ENCODE measurements around the gene PDE11A. TPM values are rescaled to one million over a fixed set of nuclear protein-coding genes. Genes with fewer than 3 reads are reported as not detected.

Gene PDE11A
- total RNA-seq, 1 experiment from 2014 or later: 0.13 TPM

GRCh38 chr2:177693658-177694339 is 378.8 kb downstream of the PDE11A start:
- Histone ChIP-seq H2BK120ac (ENCODE audit: low read depth, low read length, poor library complexity, severe bottlenecking) (no peak overlapping the region), H2BK15ac (ENCODE audit: low read depth, low read length) (no peak overlapping the region), H4K91ac (ENCODE audit: insufficient read length, low read depth, low read length) (no peak overlapping the region), H3K4ac (ENCODE audit: low read depth, low read length) (no peak overlapping the region), H3K79me2 (ENCODE audit: insufficient read depth, low read length) (no peaks in the 10 kb centered on the region), H3K4me2 (ENCODE audit: insufficient read depth, insufficient read length, low read length) (no peak overlapping the region), H4K8ac (replicated peaks; ENCODE audit: insufficient read length, low read depth, low read length) (no peak overlapping the region), H2BK5ac (ENCODE audit: insufficient read length, low read length) (no peak overlapping the region), H3K4me1 (ENCODE audit: insufficient read depth, low read length) (no peaks in the 10 kb centered on the region), H3K23ac (ENCODE audit: insufficient read length, low read depth, low read length) (no peak overlapping the region), H2BK20ac (ENCODE audit: low read depth, low read length, poor library complexity, severe bottlenecking) (no peak overlapping the region), H3T11ph (ENCODE audit: low read length) (no peak overlapping the region), H3K18ac (ENCODE audit: insufficient read length, low read depth, low read length) (no peak overlapping the region), H3K23me2 (ENCODE audit: insufficient read length, low read depth, low read length, poor library complexity, severe bottlenecking) (no peaks in the 10 kb centered on the region), H3K9me3 (ENCODE audit: control insufficient read depth, low read depth, low read length) (no peaks in the 10 kb centered on the region), H2AFZ (ENCODE audit: low read length) (no peak overlapping the region), H4K5ac (ENCODE audit: insufficient read length, low read depth, low read length) (no peak overlapping the region), H3K56ac (ENCODE audit: insufficient read length, low read depth, low read length) (no peak overlapping the region), H3K27ac (ENCODE audit: insufficient read length, low read depth, low read length) (no peak overlapping the region), H3K14ac (ENCODE audit: insufficient read depth, low read length) (no peak overlapping the region), H3K79me1 (ENCODE audit: insufficient read depth, low read depth, low read length, poor library complexity, severe bottlenecking) (no peaks in the 10 kb centered on the region), H3K27me3 (ENCODE audit: insufficient read depth, low read length) (no peaks in the 10 kb centered on the region), H3K9ac (ENCODE audit: extremely low read depth, insufficient read length, low read length) (no peak overlapping the region), H2BK12ac (ENCODE audit: insufficient read length, low read depth, low read length) (no peak overlapping the region), H2AK5ac (ENCODE audit: insufficient read length, low read length) (no peak overlapping the region), H4K20me1 (ENCODE audit: control insufficient read depth, insufficient read depth, insufficient read length) (no peaks in the 10 kb centered on the region)
- H3K27me3 Mint-ChIP-seq (ENCODE audit: low read depth): peaks cover 2% of the 10 kb centered on the region
- no CpG with 5 or more reads among the region's 7 CpGs for WGBS (ENCODE audit: extremely low coverage, insufficient read length, low lambda C conversion rate)
- H3K4me1 Mint-ChIP-seq: peaks cover 7 to 8% of the 10 kb centered on the region in 2 experiments
- DNase-seq: no peak
- H3K36me3 Mint-ChIP-seq (ENCODE audit: insufficient read depth in 1 of 3, low read depth in 3 of 3): no peaks in the 10 kb centered on the region
- no peak overlapping the region for H3K4me3 Mint-ChIP-seq
- TF ChIP-seq CTCF (conservative IDR thresholded peaks at IDR 0.05): no peak
- H3K27ac Mint-ChIP-seq: no peak overlapping the region
- H3K9me3 Mint-ChIP-seq: no peaks in the 10 kb centered on the region
